Measurements from ENCODE around the gene NFIB.

NFIB gene

DNA sequence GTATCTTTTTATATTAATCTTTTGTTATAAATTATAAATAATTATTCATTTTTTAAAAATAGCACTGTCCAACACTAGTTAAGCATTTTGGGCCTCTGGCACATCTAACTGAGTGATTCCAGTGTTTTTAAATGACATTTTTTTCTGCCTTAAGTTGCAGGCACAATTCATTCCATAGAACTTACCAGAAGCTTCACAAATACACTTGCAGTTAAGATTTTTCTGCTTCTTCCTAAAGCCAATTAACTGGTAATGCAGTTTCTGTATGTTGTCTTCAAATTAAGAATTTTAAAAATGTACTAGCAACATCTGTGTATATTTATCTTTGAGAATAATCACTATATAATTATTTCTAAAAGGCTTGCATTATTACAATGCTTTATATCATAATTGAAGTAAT is 11.2 kb upstream of the NFIB start:
- no peak overlapping the region for H3K9ac ChIP-seq (ENCODE audit: low read length)
- no peaks in the 10 kb centered on the region for H4K20me1 ChIP-seq (ENCODE audit: insufficient read depth, low read length)
- no peak overlapping the region for H3K27ac ChIP-seq (ENCODE audit: low read length)
- H3K9me2 ChIP-seq (replicated peaks; ENCODE audit: insufficient read depth, low read length), result no peaks in the 10 kb centered on the region
- H3K79me2 ChIP-seq (ENCODE audit: low read length), result no peaks in the 10 kb centered on the region
- DNase-seq, result no peak
- H3K9me3 ChIP-seq (replicated peaks; ENCODE audit: insufficient read depth, low read length), result no peaks in the 10 kb centered on the region
- no peak overlapping the region for H3K4me2 ChIP-seq (ENCODE audit: low read depth, low read length)
- H3F3A ChIP-seq (ENCODE audit: insufficient read depth, low read length), result peaks cover 14% of the 10 kb centered on the region
- no peaks in the 10 kb centered on the region for H3K36me3 ChIP-seq (replicated peaks; ENCODE audit: insufficient read depth, low read length)
- TF ChIP-seq EZH2phosphoT487 (IDR thresholded peaks at IDR 0.05; ENCODE audit: low read length), result no peak
- no peak for TF ChIP-seq EZH2 (optimal IDR thresholded peaks at IDR 0.05; ENCODE audit: low read depth, low read length)
- TF ChIP-seq, protein P1, sequence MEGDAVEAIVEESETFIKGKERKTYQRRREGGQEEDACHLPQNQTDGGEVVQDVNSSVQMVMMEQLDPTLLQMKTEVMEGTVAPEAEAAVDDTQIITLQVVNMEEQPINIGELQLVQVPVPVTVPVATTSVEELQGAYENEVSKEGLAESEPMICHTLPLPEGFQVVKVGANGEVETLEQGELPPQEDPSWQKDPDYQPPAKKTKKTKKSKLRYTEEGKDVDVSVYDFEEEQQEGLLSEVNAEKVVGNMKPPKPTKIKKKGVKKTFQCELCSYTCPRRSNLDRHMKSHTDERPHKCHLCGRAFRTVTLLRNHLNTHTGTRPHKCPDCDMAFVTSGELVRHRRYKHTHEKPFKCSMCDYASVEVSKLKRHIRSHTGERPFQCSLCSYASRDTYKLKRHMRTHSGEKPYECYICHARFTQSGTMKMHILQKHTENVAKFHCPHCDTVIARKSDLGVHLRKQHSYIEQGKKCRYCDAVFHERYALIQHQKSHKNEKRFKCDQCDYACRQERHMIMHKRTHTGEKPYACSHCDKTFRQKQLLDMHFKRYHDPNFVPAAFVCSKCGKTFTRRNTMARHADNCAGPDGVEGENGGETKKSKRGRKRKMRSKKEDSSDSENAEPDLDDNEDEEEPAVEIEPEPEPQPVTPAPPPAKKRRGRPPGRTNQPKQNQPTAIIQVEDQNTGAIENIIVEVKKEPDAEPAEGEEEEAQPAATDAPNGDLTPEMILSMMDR (IDR thresholded peaks at IDR 0.05; ENCODE audit: low read length), result no peak
- no peak overlapping the region for H2AFZ ChIP-seq (ENCODE audit: low read length)
- peaks cover 11% of the 10 kb centered on the region for H3K4me1 ChIP-seq (ENCODE audit: low read length)
- H3K4me3 ChIP-seq (ENCODE audit: low read length), result no peak overlapping the region
- peaks cover 4% of the 10 kb centered on the region; the same call in 1 of the 2 replicates for H3K27me3 ChIP-seq (replicated peaks; ENCODE audit: insufficient read depth, low read length)

DNA sequence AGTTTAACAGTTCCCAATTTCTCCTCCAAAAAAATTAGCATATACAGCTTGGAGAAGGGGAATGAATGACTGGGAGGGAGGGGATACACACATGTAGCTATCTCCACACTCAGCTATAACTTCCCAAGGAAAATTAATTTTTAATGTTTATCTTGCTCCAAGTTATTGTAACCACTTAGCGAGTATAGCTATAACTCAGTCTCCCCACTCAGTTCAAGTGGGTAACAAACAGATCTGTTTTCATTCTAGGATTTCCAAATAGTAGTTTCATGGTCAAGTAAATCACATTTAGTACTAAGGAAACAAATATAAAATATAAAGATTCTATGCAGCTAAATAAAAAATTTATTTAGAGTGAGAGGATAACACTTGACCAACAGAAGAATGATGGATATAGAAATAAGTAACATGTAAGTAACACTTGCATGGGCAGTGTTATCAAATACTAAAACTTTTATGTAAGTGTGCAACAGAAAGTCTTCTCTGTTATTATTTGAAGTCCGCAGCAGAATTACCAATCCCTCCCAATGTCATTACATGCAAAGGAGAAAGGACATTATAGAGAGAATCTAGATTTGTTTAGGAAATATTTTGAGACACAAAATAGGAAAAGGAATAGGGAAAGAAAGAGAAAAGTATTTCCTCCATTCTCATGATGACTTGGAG is 10.2 kb upstream of the NFIB start:
- H3K4me2 ChIP-seq (ENCODE audit: low read depth, low read length), result no peak overlapping the region
- H3K36me3 ChIP-seq (replicated peaks; ENCODE audit: insufficient read depth, low read length), result no peaks in the 10 kb centered on the region
- H3K4me1 ChIP-seq (ENCODE audit: low read length), result peaks cover 11% of the 10 kb centered on the region
- no peak for DNase-seq
- no peaks in the 10 kb centered on the region for H3K9me3 ChIP-seq (replicated peaks; ENCODE audit: insufficient read depth, low read length)
- H3K79me2 ChIP-seq (ENCODE audit: low read length), result no peaks in the 10 kb centered on the region
- H3F3A ChIP-seq (ENCODE audit: insufficient read depth, low read length), result peaks cover 17% of the 10 kb centered on the region
- H3K27me3 ChIP-seq (replicated peaks; ENCODE audit: insufficient read depth, low read length), result peaks cover 14% of the 10 kb centered on the region
- no peak overlapping the region for H3K4me3 ChIP-seq (ENCODE audit: low read length)
- no peak overlapping the region for H3K9ac ChIP-seq (ENCODE audit: low read length)
- TF ChIP-seq EZH2 (optimal IDR thresholded peaks at IDR 0.05; ENCODE audit: low read depth, low read length), result no peak
- TF ChIP-seq, protein P1 (IDR thresholded peaks at IDR 0.05; ENCODE audit: low read length), result no peak
- H3K9me2 ChIP-seq (replicated peaks; ENCODE audit: insufficient read depth, low read length), result no peaks in the 10 kb centered on the region
- H3K27ac ChIP-seq (ENCODE audit: low read length), result no peak overlapping the region
- H4K20me1 ChIP-seq (ENCODE audit: insufficient read depth, low read length), result no peaks in the 10 kb centered on the region
- no peak overlapping the region for H2AFZ ChIP-seq (ENCODE audit: low read length)

DNA sequence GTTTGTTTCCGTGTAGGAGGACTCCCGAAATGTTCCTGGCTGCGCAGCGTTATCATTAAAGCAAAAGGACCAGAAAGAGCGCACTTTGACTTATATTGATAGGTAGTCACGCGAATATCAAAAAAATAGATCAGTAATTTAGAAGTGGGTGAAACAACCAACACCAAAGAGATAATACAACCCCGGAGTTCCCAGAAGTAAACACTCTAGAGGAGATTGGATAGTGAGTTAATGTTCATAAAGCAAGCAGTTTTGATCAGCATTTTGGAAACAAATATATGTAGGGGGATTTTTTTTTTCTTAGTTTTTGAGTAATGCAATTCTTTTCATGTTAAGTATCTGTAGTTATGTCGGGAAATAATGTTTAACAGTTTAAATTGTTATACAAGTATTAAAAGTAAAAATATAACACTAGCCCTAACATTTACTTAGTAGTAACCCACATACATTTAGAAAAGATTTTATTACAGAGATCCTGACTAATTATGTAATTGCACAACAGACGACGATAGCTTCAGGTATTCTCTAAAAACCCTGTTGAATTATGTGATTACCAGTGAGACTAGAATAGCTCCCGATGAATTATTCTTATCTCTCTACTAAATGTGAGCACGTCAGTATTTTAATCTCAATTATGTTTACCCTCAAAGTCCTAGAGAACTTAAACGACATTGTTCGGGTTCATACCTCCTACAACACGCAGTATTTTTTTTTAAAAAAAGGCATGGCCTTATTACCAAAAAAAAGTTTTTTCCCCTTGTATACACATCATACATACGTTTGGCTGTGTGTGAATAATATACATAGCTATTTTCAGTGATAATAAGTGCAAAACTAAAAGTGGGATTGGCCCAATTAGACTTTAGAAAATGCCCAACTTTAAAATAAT is 9.4 kb upstream of the NFIB start:
- H3K4me3 ChIP-seq (ENCODE audit: low read length), result peak overlapping the region; percentile 64
- peak overlapping the region; percentile 81 for H3K4me2 ChIP-seq (ENCODE audit: low read depth, low read length)
- H3K9me3 ChIP-seq (replicated peaks; ENCODE audit: insufficient read depth, low read length), result no peaks in the 10 kb centered on the region
- peaks cover 21% of the 10 kb centered on the region for H3K27me3 ChIP-seq (replicated peaks; ENCODE audit: insufficient read depth, low read length)
- H2AFZ ChIP-seq (ENCODE audit: low read length), result peak overlapping the region; percentile 26; the same call in 1 of the 2 replicates
- H3F3A ChIP-seq (ENCODE audit: insufficient read depth, low read length), result peaks cover 17% of the 10 kb centered on the region
- H3K36me3 ChIP-seq (replicated peaks; ENCODE audit: insufficient read depth, low read length), result no peaks in the 10 kb centered on the region
- H3K9me2 ChIP-seq (replicated peaks; ENCODE audit: insufficient read depth, low read length), result no peaks in the 10 kb centered on the region
- H3K79me2 ChIP-seq (ENCODE audit: low read length), result no peaks in the 10 kb centered on the region
- TF ChIP-seq, protein P1 (IDR thresholded peaks at IDR 0.05; ENCODE audit: low read length), result no peak
- no peak for TF ChIP-seq EZH2phosphoT487 (IDR thresholded peaks at IDR 0.05; ENCODE audit: low read length)
- TF ChIP-seq EZH2 (optimal IDR thresholded peaks at IDR 0.05; ENCODE audit: low read depth, low read length), result no peak
- no peaks in the 10 kb centered on the region for H4K20me1 ChIP-seq (ENCODE audit: insufficient read depth, low read length)
- DNase-seq, result no peak
- peak overlapping the region; percentile 65 for H3K9ac ChIP-seq (ENCODE audit: low read length)
- peak overlapping the region; percentile 21; the same call in 1 of the 2 replicates for H3K27ac ChIP-seq (ENCODE audit: low read length)
- peaks cover 11% of the 10 kb centered on the region for H3K4me1 ChIP-seq (ENCODE audit: low read length)
